SK-N-SH (cell line): Measurements from ENCODE around the gene GALNT17. TPM values are rescaled to one million over a fixed set of nuclear protein-coding genes. Genes with fewer than 3 reads are reported as not detected.

Source experiments
- CTCF ChIA-PET: fragments of 300-600, 350-600 bp; formaldehyde crosslinking; extraction: SDS; loops from one replicate; lab custom pipeline; 2021; lab: Yijun Ruan, JAX
- POLR2A ChIA-PET: fragments of 350-600 bp; sonication (Branson Sonifier 250); formaldehyde crosslinking; extraction: SDS; loops from one replicate; lab custom pipeline; 2020; ENCODE audit warnings: antibody characterized with exemption, inconsistent platforms; lab: Yijun Ruan, JAX
- DNase-seq: peaks from one replicate; pipeline ENCODE4 v3.0.0; 2012
- H2AFZ ChIP-seq: fragments of 200-600 bp; sonication (generic); 2 replicates; pipeline ENCODE4 v1.8.1; 2016; ENCODE audit warnings: antibody characterized with exemption, mild to moderate bottlenecking, low read depth
- H3F3A ChIP-seq: fragments of 200-600 bp; sonication (generic); replicated peaks from 2 replicates; pipeline ENCODE3; 2016; ENCODE audit warnings: antibody characterized with exemption, mild to moderate bottlenecking; ENCODE audit not compliant: insufficient read depth
- H3K27ac ChIP-seq, 2 experiments: fragments of 200-500 bp in 1 of 2; fragments of 200-600 bp in 1 of 2; sonication (Bioruptor generic) in 1 of 2; sonication (generic), shearing (Covaris generic) in 1 of 2; 2 replicates each; pipeline versions ENCODE4 v1.5.1 to v1.6.1; 2014 to 2016; ENCODE audit warnings: low read depth in 2 of 2, inconsistent platforms in 1 of 2, low read length in 1 of 2, mild to moderate bottlenecking in 1 of 2, mixed read lengths in 1 of 2
- H3K27me3 ChIP-seq: fragments of 200-600 bp; sonication (generic), shearing (Covaris generic); 2 replicates; pipeline ENCODE4 v1.6.1; 2016; ENCODE audit warnings: mixed run types; ENCODE audit not compliant: insufficient read depth
- H3K36me3 ChIP-seq, 2 experiments: fragments of 200-500 bp in 1 of 2; fragments of 200-600 bp in 1 of 2; sonication (Bioruptor generic) in 1 of 2; sonication (generic) in 1 of 2; replicated peaks in 1 of 2; 2 replicates each; pipeline versions ENCODE3 to v1.5.1; 2014 to 2016; ENCODE audit warnings: low read length in 1 of 2, mild to moderate bottlenecking in 1 of 2; ENCODE audit not compliant: insufficient read depth in 2 of 2, control insufficient read depth in 1 of 2
- H3K4me1 ChIP-seq, 2 experiments: fragments of 200-500 bp in 1 of 2; fragments of 200-600 bp in 1 of 2; sonication (Bioruptor generic) in 1 of 2; sonication (generic), shearing (Covaris generic) in 1 of 2; 2 replicates each; pipeline versions ENCODE4 v1.5.1 to v1.6.1; 2014 to 2016; ENCODE audit warnings: low read depth in 1 of 2, low read length in 1 of 2, mixed run types in 1 of 2; ENCODE audit not compliant: insufficient read depth in 2 of 2, control insufficient read depth in 1 of 2
- H3K4me2 ChIP-seq: fragments of 200-600 bp; sonication (generic), shearing (Covaris generic); 2 replicates; pipeline ENCODE4 v1.6.1; 2017; ENCODE audit warnings: mixed run types
- H3K4me3 ChIP-seq, 2 experiments: fragments of 200-500 bp in 1 of 2; fragments of 200-600 bp in 1 of 2; sonication (Bioruptor generic) in 1 of 2; sonication (generic), shearing (Covaris generic) in 1 of 2; 2 replicates each; pipeline versions ENCODE4 v1.5.1 to v1.8.1; 2014 to 2016; ENCODE audit warnings: low read depth in 2 of 2, inconsistent platforms in 1 of 2, low read length in 1 of 2, mild to moderate bottlenecking in 1 of 2, mixed read lengths in 1 of 2, moderate library complexity in 1 of 2
- H3K79me2 ChIP-seq: fragments of 200-600 bp; sonication (generic); 2 replicates; pipeline ENCODE4 v1.8.1; 2017; ENCODE audit warnings: mild to moderate bottlenecking; ENCODE audit not compliant: insufficient read depth
- H3K9ac ChIP-seq: fragments of 200-600 bp; sonication (generic); 2 replicates; pipeline ENCODE4 v1.6.1; 2017; ENCODE audit warnings: mixed run types
- H3K9me2 ChIP-seq: fragments of 200-600 bp; sonication (generic); 2 replicates; pipeline ENCODE4 v1.6.1; 2017; ENCODE audit warnings: mixed run types
- H3K9me3 ChIP-seq: fragments of 200-600 bp; sonication (generic); 2 replicates; pipeline ENCODE4 v1.6.1; 2017; ENCODE audit warnings: mixed run types, mild to moderate bottlenecking, moderate library complexity
- H4K20me1 ChIP-seq: fragments of 200-600 bp; sonication (generic); 2 replicates; pipeline ENCODE4 v1.6.1; 2017; ENCODE audit warnings: mild to moderate bottlenecking, mixed run types; ENCODE audit not compliant: insufficient read depth
- CHD2 ChIP-seq: fragments of 150-350 bp; IDR thresholded peaks from 2 replicates; pipeline ENCODE4 v1.6.1; 2018; ENCODE audit warnings: low read length; ENCODE audit not compliant: partially characterized antibody
- ELF1 ChIP-seq: IDR thresholded peaks from 2 replicates; pipeline ENCODE4 v1.4.0; 2012
- FOSL2 ChIP-seq: IDR thresholded peaks from 2 replicates; pipeline ENCODE4 v1.4.0; 2012; ENCODE audit warnings: low read depth, mild to moderate bottlenecking, moderate library complexity, borderline replicate concordance
- FOXM1 ChIP-seq: IDR thresholded peaks from 2 replicates; pipeline ENCODE4 v1.4.0; 2012; ENCODE audit warnings: low read depth, mild to moderate bottlenecking
- GABPA ChIP-seq: IDR thresholded peaks from 2 replicates; pipeline ENCODE4 v1.4.0; 2012; ENCODE audit warnings: low read depth, mild to moderate bottlenecking
- JUND ChIP-seq: IDR thresholded peaks from 2 replicates; pipeline ENCODE4 v1.4.0; 2012
- MAX ChIP-seq: IDR thresholded peaks from 2 replicates; pipeline ENCODE4 v1.4.0; 2012; ENCODE audit warnings: low read depth
- PBX3 ChIP-seq: IDR thresholded peaks from 2 replicates; pipeline ENCODE4; 2012
- POLR2AphosphoS5 ChIP-seq: IDR thresholded peaks from 2 replicates; pipeline ENCODE4 v1.6.1; 2012; ENCODE audit warnings: low read depth, low read length
- RAD21 ChIP-seq: IDR thresholded peaks from 2 replicates; pipeline ENCODE4 v1.6.1; 2012; ENCODE audit warnings: mild to moderate bottlenecking, low read length
- RCOR1 ChIP-seq: fragments of 150-350 bp; IDR thresholded peaks from 2 replicates; pipeline ENCODE4 v1.6.1; 2017; ENCODE audit warnings: antibody characterized with exemption, low read length
- RFX5 ChIP-seq: IDR thresholded peaks from 2 replicates; pipeline ENCODE4 v1.6.1; 2012; ENCODE audit warnings: mild to moderate bottlenecking, improper control_type of control experiment, low read length
- RXRA ChIP-seq: IDR thresholded peaks from 2 replicates; pipeline ENCODE4 v1.4.0; 2012; ENCODE audit warnings: low read depth, mild to moderate bottlenecking, borderline replicate concordance
- SMC3 ChIP-seq: IDR thresholded peaks from 2 replicates; pipeline ENCODE4 v1.6.1; 2012; ENCODE audit warnings: low read depth, low read length, improper control_type of control experiment
- TCF12 ChIP-seq: IDR thresholded peaks from 2 replicates; pipeline ENCODE4 v1.4.0; 2012
- TEAD4 ChIP-seq: IDR thresholded peaks from 2 replicates; pipeline ENCODE4 v1.4.0; 2012; ENCODE audit warnings: mild to moderate bottlenecking, borderline replicate concordance; ENCODE audit not compliant: insufficient read depth
- USF2 ChIP-seq: fragments of 150-350 bp; IDR thresholded peaks from 2 replicates; pipeline ENCODE4 v1.6.1; 2017; ENCODE audit warnings: antibody characterized with exemption, low read length, low read depth, borderline replicate concordance
- ZBTB33 ChIP-seq: IDR thresholded peaks from 2 replicates; pipeline ENCODE4 v1.4.0; 2012; ENCODE audit warnings: low read depth, borderline replicate concordance
- WGBS: methylation state at CpG from one replicate; pipeline ENCODE4 v1.1.6; 2017; ENCODE audit warnings: low lambda C conversion rate; 5-methylcytosine and 5-hydroxymethylcytosine counted together
- polyA plus RNA-seq, 3 experiments: library from polyadenylated mRNA; depleted of rRNA; stranded (reverse); fragments of >200 nt; gene quantifications; 2 replicates each; pipeline ENCODE4 v1.2.3, GENCODE V29; 2012

Gene GALNT17
- polyA plus RNA-seq, 1 of the 3 experiments (the other 2 are of a cell fraction) = not detected

- Histone ChIP-seq H3K4me2 (no peak overlapping the region), H2AFZ (no peak overlapping the region), H3K36me3 (no peaks in the 10 kb centered on the region), H3K27me3 (no peaks in the 10 kb centered on the region), H4K20me1 (no peaks in the 10 kb centered on the region), H3F3A (no peaks in the 10 kb centered on the region), H3K9ac (no peak overlapping the region), H3K4me3 (no peak overlapping the region), H3K27ac (no peak overlapping the region), H3K9me2 (no peaks in the 10 kb centered on the region), H3K9me3 (no peaks in the 10 kb centered on the region; the same call in 1 of the 2 replicates), H3K4me1 (no peaks in the 10 kb centered on the region), H3K79me2 (no peaks in the 10 kb centered on the region)
- TF ChIP-seq TEAD4 (no peak), MAX (no peak), RFX5 (no peak), CHD2 (no peak), POLR2AphosphoS5 (no peak), SMC3 (no peak), RXRA (no peak), USF2 (no peak), ELF1 (no peak), ZBTB33 (no peak), GABPA (no peak), PBX3 (no peak)
- ChIA-PET POLR2A (no interaction called here), CTCF (no interaction called here)
- 3% methylated on average over 3 of the region's 3 CpGs for WGBS
- DNase-seq = no peak
Observed at GRCh38 chr7:71313553-71313952, 181.6 kb downstream of the GALNT17 start.

GRCh38 chr7:71320916-71321315 is 189.0 kb downstream of the GALNT17 start:
- DNase-seq = no peak
- no peak overlapping the region for H3K4me2 ChIP-seq
- no peaks in the 10 kb centered on the region for H4K20me1 ChIP-seq
- no peak overlapping the region for H3K27ac ChIP-seq
- no peaks in the 10 kb centered on the region for H3F3A ChIP-seq
- ChIA-PET CTCF (no interaction called here), POLR2A (no interaction called here)
- H3K9ac ChIP-seq = no peak overlapping the region
- H3K79me2 ChIP-seq = no peaks in the 10 kb centered on the region
- no peak for TF ChIP-seq POLR2AphosphoS5
- no peak for TF ChIP-seq RFX5
- no peak for TF ChIP-seq TCF12
- TF ChIP-seq FOXM1 = no peak
- TF ChIP-seq MAX = no peak
- TF ChIP-seq RAD21 = no peak
- no peak for TF ChIP-seq SMC3
- no peak for TF ChIP-seq CHD2
- TF ChIP-seq JUND = no peak
- no peak for TF ChIP-seq GABPA
- no peak for TF ChIP-seq TEAD4
- TF ChIP-seq FOSL2 = no peak
- TF ChIP-seq RCOR1 = no peak
- peaks cover 12% of the 10 kb centered on the region; the same call in 1 of the 2 replicates for H3K9me3 ChIP-seq
- H3K36me3 ChIP-seq = no peaks in the 10 kb centered on the region
- H3K27me3 ChIP-seq = no peaks in the 10 kb centered on the region
- 3% methylated on average over 2 of the region's 2 CpGs for WGBS
- no peaks in the 10 kb centered on the region for H3K9me2 ChIP-seq
- no peak overlapping the region for H3K4me3 ChIP-seq
- no peaks in the 10 kb centered on the region for H3K4me1 ChIP-seq
- no peak overlapping the region for H2AFZ ChIP-seq
